GM10266 (cell line): Measurements from ENCODE around the gene PEPD.

Source experiments
- DNase-seq: peaks from one replicate; pipeline ENCODE4 v3.0.0; 2012; ENCODE audit errors: extremely low spot score
- CTCF ChIP-seq: IDR thresholded peaks from 2 replicates; pipeline ENCODE4 v1.5.1; 2012; ENCODE audit warnings: mild to moderate bottlenecking, low read depth; ENCODE audit not compliant: control insufficient read depth, insufficient read depth; ENCODE audit errors: missing control alignments

Gene PEPD

GRCh38 chr19:33546656-33547055 lies 25.1 kb upstream of the PEPD start:
- no peak for DNase-seq

DNA sequence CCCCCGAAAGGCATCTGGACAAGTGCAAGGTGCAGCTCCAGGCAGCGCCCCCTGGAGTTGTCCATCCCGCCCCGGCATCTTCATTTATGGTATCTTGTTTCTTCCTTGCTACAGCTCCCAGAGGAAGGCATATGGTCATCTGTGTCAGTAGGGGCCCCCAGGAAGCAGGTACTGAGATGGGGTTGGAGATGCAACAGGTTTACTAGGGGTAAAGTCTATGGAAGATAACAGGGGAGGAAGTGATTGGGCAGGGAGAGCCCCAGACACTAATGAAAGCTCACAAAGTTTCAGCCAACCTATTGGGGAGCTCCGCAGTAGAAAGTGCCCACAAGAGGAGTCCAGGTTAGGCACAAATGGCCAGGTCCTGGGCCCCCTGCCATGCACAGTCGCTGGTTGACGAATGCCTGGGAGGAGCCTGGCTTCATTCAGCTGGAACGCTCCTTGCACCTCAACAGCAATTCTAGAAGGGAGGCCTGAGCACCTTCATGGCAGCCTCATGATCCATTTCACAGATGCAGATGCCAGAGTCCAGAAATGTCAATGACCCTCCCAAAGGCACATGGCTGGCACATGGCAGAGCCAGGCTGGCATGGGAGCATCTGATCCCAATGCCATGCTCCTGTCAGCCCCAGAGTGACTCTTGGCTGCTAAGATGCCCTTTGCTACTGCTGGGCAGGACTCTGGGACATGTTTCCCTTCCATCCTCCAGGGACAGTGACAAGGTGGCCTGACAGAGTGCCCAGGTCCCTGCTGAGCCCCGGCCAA lies 23.8 kb upstream of the PEPD start:
- TF ChIP-seq CTCF, result no peak
- DNase-seq, result no peak

More at GRCh38 chr19:33546656-33547055, 25.1 kb upstream of the PEPD start:
- no peak for TF ChIP-seq CTCF

GRCh38 chr19:33535226-33535625 lies 13.6 kb upstream of the PEPD start:
- TF ChIP-seq CTCF, result no peak

DNA sequence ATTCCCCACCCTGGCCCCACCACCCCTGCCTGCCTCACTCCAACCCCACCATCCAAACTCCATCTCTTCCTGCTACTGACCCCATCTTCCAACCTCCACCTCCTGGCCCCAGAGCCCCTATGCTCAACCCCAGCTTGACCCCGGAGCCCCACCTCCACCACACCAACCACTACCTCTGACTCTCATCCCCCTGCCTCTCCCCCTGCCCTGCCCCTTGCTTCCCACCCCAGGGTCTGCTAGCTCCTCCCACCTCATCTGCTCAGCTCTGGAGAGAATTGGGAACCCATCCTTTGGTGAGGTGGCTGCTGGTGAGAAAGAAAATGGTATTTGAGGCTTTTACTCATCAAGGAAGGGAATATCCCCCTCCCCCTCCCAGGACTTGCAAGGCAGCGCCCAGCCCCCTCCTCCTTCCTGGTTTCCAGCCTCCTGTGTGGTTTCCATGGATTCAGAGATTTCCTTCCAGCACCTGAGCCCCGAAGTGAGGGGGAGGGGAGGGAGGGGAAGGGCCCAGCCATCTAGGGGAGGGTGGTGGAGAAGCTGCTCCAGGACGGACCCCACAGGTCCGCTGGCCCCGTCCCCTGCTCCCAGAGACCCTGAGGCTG lies 11.4 kb upstream of the PEPD start:
- DNase-seq, result no peak
- TF ChIP-seq CTCF, result no peak

More at GRCh38 chr19:33535226-33535625, 13.6 kb upstream of the PEPD start:
- DNase-seq, result no peak

DNA sequence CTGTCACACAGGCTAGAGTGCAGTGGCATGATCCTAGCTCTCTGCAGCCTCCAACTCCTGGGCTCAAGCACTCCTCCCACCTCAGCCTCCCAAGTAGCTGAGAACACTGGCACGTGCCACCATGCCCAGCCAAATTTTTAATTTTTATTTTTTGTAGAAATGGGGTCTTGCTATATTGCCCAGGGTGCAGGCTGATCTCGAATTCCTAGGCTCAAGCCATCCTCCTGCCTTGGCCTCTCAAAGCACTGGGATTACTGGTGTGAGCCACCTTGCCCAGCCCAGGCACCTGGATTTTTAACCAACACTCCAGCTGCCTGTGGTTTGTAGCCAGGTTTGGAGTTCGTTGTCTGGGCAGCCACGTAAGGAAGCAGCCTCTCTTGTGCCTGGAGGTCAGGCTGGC lies 9.3 kb upstream of the PEPD start:
- no peak for TF ChIP-seq CTCF

GRCh38 chr19:33530296-33530695 lies 8.7 kb upstream of the PEPD start:
- no peak for DNase-seq
- TF ChIP-seq CTCF, result no peak

More for the DNA sequence above, 9.3 kb upstream of the PEPD start:
- no peak for DNase-seq

GRCh38 chr19:33529094-33529676 lies 7.6 kb upstream of the PEPD start:
- DNase-seq, result no peak
- no peak for TF ChIP-seq CTCF
